HG03565 (cell line): ENCODE data around the gene GLIS2.
A peak's percentile ranks its signal among the peaks of the same experiment; 100 is the strongest.

Experiments
- ATAC-seq: cut with Tn5 transposase; IDR thresholded peaks from one replicate; pipeline ENCODE4 v1.9.1; 2021; ENCODE audit warnings: mild to moderate bottlenecking, moderate library complexity; ENCODE audit not compliant: unreplicated experiment

The GLIS2 gene

DNA sequence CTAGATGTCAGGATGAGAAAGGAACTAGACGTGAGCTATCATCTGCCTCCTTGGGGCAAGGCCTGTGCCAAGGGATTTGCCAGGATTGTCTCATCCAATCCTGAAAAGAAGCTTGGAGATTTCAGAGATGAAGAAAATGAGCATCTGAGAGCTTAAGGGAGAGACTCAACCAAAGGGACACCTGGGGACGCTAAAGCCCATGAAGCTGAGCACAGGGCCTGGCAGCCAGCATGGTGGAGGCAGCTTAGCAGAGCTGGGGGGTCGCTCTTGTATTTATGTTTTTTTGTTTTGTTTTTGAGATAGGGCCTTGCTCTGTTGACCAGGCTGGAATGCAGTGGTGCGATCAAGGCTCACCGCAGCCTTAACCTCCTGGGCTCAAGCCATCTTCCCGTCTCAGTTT lies 18.4 kb upstream of the GLIS2 start:
- ATAC-seq = no peak

DNA sequence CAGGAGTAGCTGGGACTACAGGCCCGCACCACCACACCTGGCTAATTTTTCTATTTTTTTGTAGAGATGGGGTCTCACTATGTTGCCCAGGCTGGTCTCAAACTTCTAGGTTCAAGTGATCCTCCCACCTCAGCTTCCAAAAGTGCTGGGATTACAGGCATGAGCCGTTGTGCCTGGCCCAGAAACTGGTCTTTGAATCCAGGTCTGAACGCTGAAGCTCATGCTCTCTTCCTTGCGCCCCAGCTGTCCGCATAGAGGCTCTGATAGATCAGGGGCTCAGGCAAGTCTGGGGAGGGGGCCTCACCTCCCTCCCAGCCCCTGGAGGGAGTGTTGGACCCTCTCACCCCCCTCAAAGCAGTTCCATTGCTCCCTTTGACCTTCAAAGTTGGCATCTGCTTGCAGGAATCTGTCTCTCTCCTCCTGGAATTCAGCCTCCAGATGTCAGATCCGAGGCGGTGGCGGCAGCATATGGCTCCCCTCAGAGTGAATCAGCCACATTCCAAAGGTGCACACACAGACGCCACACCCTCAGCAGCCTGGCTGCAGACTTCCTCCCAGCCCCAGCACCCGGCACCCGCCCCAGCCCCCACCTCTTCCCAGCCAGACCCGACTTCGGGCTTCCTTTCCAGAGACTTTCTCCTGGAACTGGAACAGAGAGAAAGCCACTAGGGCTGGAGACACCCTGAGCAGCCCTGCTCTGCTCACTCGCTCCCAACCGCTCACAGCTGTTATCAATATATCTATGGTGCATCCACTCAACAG lies 16.9 kb upstream of the GLIS2 start:
- no peak for ATAC-seq

DNA sequence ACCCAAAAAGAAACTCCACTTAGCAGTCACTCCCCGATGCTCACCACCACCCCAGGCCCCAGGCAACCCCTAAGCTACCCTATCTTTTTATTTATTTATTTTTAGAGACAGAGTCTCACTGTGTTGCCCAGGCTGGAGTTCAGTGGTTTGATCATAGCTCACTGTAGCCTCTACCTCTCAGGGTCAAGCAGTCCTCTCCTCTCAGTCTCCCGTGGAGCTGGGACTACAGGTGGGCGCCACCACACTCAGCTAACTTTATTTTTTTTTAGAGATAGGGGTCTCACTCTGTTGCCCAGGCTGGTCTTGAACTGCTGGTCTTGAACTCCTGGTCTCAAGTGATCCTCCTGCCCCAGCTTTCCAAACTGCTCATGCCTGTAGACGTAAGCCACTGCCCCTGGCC lies 14.7 kb upstream of the GLIS2 start:
- no peak for ATAC-seq

DNA sequence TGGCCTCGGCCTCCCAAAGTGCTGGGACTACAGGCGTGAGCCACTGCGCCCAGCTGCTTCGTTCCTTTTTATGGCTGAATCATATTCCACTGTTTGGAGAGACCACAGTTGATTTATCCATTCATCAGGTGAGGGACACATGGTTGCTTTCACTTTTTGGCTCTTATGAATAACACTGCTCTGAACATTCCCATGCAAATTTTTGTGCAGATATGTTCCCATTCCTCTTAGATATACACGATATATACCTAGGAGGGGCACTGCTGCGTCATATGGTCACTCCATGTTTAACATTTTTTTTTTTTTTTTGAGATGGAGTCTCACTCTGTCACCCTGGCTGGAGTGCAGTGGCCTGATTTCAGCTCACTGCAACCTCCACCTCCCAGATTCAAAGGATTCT lies 13.9 kb upstream of the GLIS2 start:
- ATAC-seq = no peak

DNA sequence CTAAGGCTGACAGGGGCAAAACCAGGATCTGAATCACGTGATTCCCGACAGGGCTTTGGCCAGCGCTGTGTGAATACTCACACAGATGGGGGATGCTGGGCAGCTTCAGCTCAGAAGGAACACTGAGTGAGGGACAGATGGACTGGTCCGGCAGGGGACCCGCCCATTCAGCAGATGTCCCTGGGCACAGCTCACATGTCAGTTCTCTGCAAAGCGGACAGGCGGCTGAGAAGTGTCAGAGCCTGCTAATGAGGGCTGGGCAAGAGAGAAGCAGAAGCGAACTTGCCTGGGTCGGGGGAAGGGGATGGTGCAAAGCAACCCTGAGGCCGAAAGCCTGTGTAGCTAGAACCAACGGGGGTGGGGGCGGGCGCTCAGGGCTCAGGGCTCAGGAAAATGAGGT lies 11.9 kb upstream of the GLIS2 start:
- ATAC-seq = no peak

DNA sequence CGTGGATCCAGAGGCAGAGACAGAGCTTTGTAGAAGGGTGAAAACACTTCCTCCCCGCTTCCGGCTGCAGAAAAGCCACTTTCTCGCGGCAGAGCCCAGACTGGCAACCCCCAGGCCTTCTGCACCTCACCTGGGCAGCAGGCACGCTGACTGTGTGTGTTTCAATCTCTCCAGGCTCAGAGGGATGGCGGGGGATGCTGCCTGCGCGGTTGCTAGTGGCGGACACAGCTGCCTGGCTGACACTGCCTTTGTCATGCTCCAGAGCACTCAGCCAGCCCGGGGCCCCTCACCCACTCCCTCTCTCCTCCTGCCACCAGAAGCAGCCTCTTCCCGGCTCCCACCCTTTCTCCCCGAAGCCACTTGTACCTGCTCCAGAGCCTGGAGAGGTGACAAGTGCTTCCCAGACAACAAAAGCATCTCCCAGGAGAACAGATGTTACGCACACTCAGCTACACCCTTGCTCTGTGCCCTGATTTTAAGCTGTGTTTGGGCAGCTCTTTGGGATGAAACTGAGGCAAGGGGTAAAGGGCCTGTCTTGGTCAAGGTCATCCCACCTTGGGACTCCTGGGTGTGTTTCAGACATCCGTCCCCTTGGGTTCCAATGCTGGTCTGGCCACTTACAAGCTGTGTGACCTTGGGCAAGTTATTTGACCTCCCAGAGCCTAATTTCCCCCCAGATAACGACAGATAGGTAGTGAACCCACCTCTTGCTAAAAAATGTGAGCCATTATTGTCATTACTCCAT lies 9.2 kb upstream of the GLIS2 start:
- ATAC-seq = no peak

DNA sequence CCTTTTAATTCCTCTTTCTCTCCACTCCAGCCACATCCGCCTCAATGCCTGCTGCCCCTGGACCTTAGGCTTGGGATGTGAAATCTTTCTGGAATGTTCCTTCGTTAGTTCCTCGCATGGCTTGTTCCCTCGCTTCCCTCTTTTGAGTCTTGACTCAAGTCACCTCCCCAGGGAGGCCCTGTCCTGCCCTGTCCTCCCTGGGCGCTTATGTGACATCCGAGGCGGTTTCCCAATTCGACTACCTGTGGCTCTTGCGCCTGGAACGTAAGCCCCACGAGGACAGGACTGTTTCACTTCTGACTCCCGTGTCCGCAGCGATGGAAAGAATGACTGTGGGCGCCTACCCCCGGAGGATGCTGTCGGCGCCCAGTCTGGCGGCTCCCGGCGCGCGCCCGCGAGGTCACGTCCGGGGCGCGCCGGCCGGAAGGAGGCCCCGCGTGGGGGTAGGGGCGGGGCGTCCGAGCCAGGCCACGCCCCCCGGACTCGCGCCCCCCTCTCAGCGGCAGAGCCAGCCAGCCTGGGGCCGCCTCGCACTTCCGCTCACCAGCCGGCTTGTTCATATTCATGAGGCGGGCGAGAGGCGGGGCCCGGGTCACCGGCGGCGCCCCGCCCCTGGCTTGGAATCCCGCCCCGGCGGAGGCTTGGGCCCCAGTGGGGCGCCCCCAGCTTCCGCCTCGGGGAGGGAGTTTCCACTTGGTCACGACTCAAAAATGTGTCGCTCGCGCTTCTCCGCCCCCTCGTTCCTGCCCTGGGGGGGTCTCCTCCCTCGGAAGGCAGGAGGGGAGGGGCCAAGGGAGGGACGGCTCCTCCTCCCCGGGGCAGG lies 8.4 kb upstream of the GLIS2 start:
- ATAC-seq = peak; percentile 88

DNA sequence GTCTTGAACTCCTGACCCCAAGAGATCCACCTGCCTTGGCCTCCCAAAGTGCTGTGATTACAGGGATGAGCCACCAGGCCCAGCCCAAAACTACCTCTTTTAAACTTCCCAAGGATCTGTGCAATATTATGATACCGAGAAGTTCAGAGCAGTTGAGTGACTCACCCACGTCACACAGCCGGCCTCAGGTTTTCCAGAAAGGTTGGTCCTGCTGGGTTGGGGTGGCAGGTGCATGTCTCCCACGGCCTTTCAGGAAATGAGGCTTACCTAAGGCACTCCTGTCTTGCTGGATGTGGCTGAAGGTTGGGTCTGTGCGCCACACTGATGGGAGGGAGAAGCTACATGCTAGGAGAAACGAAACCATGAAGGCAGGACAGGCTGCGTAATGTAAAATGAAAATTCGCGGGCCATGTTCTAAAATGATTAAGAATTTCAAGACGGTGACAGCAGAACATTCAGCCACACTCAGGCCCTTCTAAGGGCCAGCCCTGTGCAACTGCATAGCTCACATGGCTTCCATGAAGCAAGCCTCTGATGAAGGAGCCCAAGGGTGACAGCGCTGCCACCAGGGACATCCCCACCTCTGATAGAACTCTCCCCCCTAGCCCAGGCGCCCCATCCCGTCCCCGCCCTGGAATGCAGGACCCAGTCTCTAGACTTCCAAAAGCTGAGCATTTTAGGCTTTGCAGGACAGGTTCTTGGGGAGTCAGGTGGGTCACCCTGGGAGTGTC lies 6.6 kb upstream of the GLIS2 start:
- no peak for ATAC-seq

DNA sequence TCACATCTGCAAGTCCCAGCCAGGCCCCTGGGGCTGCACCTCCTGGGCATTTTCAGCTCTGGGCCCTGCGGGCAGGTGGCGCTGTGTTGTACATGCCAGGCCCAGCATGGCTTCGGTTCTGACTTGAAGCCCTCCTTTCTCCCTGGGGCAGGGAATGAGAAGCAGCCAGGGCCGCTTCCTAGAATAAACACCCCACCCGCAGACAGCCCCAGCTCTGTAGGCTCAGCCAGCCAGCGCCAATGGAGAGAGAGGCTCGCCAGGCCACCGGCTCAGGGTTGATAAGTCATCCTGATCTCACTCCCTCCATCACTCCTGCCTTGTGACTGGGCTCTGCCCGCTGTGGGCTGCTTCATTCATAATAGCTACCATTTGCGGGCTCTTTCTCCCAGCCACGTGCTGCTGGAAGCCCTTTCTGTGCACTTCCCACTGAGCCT lies 6.0 kb upstream of the GLIS2 start:
- no peak for ATAC-seq

DNA sequence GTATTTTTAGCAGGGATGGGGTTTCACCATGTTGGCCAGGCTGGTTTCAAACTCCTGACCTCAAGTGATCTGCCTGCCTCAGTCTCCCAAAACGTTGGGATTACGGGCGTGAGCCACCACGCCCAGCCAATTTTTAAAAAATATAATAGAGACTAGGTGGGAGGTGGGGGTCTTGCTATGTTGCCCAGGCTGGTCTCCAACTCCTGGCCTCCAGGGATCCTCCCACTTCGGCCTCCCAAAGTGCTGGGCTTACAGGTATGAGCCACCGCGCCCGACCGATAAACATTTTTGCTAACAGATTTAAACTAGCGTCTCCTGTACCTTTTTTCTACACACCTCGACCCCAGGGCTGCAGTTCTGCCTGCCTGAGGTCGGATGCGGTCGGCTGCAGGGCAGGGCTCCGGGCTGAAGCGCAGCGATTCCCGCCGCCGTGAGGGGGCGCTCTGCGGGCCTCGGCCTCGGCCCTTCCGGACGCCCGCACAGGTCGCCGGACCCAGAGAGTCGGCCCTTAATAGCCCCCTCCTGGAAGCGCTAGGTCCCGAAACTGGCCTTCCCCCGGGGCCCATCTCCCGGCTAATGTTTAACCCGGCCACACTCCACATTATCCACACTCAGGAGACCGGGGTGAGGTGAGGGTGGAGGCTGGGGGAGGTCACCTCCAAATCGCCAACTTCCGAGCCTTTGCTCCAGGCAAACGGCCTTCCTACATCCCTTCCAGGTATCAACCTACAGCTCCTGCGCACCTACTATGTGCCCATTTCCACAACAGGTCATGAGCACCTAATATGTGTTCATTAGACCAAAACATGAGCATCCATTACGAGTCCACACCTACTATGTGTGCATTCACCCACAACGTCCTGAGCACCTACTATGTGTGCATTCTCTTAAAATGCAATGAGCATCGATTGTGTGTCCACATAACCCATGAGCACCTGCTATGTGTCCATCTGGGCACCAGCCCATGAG lies 2.0 kb upstream of the GLIS2 start:
- ATAC-seq = no peak

DNA sequence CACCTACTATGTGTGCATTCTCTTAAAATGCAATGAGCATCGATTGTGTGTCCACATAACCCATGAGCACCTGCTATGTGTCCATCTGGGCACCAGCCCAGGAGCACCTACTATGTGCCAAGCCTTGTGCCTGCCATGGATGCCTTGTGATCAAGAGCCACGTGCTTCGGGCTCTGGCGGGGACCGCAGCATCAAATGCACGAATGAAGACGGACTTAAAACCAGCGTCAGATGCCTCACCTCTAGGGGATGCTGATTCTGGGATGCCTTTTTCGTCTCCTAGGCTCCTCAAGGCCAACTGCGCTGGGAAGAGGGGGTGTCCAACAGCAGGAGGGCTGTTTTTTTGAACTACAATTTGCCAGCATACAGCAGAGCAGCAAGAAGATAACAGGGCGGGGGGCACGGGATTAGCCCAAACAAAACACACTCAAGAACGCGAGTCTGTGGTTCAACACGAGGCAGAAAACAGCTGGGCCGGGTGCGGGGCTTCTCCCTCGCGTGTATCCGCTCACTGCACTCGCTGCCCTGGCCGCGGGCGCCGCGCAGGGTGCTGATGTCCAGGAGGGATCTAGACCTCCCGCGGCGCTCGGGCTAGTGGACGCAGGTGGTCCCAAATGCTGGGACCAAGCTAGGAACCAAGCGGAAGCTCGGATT lies 1.2 kb upstream of the GLIS2 start:
- ATAC-seq = no peak

DNA sequence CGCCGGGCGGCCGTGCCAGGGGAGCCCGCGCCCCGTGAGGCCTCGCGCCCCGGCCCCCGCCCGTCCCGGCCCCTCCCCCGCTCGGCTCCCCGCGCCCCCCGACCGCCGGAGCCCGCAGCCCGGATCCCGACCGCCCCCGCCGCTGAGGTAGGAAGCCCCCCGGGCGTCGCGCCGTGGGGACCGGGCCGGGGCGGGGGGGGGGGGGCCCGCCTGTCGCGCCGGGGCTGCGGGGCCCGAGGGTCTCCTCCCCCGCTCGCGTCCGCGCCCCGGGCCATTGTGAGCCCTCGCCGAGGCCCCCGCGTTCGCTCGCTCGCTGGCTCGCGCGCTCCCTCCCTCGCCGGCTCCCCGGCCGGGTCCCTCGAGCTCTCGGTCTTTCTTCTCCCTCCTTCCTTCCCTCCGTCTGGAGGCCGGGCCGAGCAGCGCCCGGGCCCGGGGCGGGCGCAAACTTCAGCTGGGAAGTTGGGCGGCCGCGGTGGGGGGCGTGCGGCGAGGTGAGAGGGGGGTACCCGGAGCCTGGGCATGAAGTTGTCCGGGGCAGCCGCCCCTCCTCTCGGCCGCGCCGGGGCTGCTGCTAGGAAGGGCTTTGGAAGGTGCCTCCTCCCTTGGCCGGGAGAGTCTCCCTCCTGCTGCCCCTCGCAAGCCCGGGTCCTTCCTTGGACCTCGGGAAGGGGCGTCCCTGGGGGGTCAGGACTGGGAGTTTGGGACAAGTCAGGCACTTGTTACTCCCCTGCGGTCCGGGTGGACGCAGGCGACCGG lies 419 bp downstream of the GLIS2 start:
- no peak for ATAC-seq

DNA sequence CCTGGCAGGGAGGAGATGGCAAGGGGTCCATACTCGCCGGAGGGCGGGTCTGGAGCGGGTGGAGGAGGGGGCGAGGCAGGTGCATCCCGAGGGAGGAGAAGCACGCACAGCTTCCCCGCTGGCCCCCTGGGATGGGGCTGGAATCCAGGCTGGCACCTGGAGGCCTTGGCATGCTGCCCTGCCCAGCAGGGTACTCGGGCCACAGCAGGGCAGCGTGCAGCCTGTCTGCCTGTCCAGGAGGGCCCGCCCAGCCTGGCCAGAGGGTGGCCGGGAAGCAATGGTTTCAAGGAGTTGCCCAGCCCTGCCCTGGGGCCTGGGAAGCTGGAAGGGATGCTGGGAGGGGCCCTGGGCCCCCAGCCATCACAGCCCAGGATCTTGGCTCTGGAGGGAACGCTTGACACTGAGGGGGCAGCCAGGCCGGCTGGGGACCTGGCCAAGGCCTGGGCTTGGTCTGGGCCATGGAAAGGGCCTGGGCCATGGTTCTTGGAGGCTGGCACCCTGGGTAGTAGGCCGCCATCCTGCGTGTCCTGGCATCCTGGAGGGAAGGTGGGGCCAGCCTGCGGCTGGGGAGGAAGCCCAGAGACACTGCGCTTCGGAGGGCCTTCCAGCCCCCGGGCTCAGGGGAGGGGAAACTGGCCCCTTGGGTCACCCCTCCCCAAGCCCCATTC lies 1.1 kb downstream of the GLIS2 start:
- no peak for ATAC-seq

DNA sequence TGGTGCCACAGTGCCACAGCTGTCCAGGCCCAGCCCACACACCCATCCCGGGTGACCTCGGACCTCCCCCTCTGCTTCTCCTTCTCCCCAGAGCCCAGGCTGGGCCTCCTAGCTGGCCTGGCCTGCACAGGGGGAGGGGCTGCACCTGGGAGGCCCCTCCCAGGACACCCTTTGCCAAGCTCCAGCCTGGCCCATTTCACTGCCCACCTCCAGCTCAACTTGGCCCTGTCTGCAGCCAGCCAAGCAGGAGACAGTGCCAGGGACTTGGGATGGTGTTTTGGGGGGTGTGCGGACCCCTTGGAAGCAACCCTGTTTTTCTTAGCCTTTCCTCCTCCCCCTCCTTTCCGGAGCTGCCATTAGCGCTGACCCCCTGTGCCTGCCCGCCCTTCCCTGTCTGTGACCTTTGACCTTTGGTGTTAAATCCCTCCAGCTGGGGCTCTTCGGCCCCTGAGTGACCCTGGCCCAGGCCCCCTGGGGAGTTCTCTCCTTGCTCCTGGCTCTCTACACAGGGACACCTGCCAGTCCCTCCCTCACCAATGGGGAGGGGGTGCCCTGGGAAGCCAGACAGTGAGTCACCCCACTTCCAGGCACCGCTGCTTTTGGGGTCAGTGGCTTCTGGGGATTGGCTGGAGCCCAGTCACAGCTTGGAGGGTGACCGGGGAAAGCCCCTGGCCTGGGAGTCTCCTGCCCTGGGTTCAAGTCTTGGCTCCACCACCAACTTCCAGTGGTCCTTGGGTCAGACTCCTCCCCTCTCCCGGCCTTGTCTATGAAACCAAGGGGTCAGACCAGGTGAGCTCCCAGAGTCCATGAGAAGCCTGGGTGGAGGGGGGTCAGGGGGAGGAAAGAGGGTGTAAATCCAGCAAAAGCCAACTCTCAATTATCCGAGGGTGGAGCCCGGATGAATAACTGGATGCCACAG lies 1.9 kb downstream of the GLIS2 start:
- no peak for ATAC-seq

DNA sequence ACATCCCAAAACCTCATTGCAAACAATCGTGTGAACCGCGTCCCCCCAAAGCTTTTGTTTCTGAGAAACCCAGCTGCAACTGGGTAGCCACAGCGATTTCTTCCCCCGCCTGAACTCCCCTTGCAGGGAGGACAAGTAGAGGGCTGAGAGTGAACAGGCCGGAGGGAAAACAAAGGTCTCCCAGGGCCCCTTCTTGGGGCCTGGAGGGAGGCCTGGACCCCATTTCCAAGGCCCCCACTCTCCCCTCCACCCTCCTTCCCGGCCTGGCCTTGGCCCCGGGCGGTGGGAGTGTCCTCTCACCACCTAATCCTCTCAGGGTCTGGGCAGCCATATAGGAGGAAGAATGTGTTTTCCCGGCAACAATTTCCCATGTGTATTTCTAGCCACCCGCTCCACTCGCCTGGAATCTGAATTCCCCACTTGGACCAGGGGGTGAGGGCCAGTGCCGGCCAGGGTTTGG lies 2.6 kb downstream of the GLIS2 start:
- no peak for ATAC-seq

DNA sequence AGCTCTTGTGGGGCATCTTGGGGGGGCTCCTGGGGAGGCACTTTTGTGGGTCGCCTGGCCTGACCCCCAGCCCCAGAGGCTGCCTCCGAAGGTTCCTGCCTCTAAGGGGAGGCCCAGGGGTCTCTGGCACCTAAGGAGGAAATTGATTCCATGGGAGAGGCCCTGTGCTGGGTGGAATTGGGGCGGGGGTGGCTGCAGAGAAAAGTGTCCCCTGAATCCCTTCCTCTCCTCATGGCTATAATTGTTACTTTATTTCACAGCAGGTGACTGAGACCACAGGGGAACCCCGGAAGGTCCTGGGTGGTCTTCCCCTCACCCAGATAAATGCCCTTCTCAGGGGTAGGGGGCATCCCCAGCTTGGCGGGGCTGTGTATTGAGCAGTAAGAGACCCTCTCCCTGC lies 3.1 kb downstream of the GLIS2 start:
- ATAC-seq = no peak
